HepG2 (cell line): Measurements from ENCODE around the gene FXR2. TPM values are rescaled to one million over a fixed set of nuclear protein-coding genes. Genes with fewer than 3 reads are reported as not detected.

Experiments used
- CC2D1A ChIP-seq: sonication (generic); formaldehyde crosslinking; IDR thresholded peaks from 2 replicates; pipeline ENCODE4 v1.8.1; 2023; ENCODE audit warnings: mild to moderate bottlenecking, missing genetic modification reagents
- HNRNPH1 ChIP-seq: fragments of 200-400 bp; formaldehyde crosslinking; optimal IDR thresholded peaks from 2 replicates; pipeline ENCODE3; 2017; ENCODE audit warnings: mild to moderate bottlenecking, low read depth, low read length
- ZBTB33 ChIP-seq: sonication (generic); formaldehyde crosslinking; IDR thresholded peaks from 2 replicates; pipeline ENCODE4 v1.4.0; 2020; ENCODE audit warnings: missing genetic modification reagents
- ZNF598 ChIP-seq: sonication (generic); formaldehyde crosslinking; IDR thresholded peaks from 2 replicates; pipeline ENCODE4 v1.5.1; 2020; ENCODE audit warnings: mild to moderate bottlenecking, missing genetic modification reagents, borderline replicate concordance
- ZNF772 ChIP-seq: sonication (generic); formaldehyde crosslinking; IDR thresholded peaks from 2 replicates; pipeline ENCODE4 v1.5.0; 2020; ENCODE audit warnings: mild to moderate bottlenecking, missing genetic modification reagents
- ZZZ3 ChIP-seq: sonication (generic); formaldehyde crosslinking; IDR thresholded peaks from 2 replicates; pipeline ENCODE4 v1.4.0; 2020; ENCODE audit warnings: missing genetic modification reagents, mild to moderate bottlenecking, borderline replicate concordance
- polyA plus RNA-seq, 8 experiments: library from polyadenylated mRNA; depleted of rRNA in 3 of 8; stranded (reverse) in 7 of 8; unstranded in 1 of 8; fragments of >200 nt; fragmentation: Illumina TruSeq in 4 of 8; extraction: Trizol in 4 of 8; gene quantifications; 2 replicates each; pipeline versions ENCODE4 v1.2.1 to v1.2.3, GENCODE V29; 2011 to 2016; ENCODE audit warnings: low read depth in 4 of 8, missing spikeins in 1 of 8, mixed read lengths in 1 of 8; ENCODE audit not compliant: insufficient read depth in 1 of 8
- total RNA-seq, 5 experiments: library from RNA; depleted of rRNA; stranded (reverse); fragments of >200 nt; fragmentation: Illumina TruSeq; extraction: Trizol; gene quantifications; 2 replicates each; pipeline ENCODE4 v1.2.3, GENCODE V29; 2016; ENCODE audit warnings: low read depth in 1 of 5
- TF ChIP-seq, protein P1 (sequence below): sonication (generic); formaldehyde crosslinking; IDR thresholded peaks from 2 replicates; pipeline ENCODE4 v1.5.1; 2020; ENCODE audit warnings: mild to moderate bottlenecking, missing genetic modification reagents, moderate library complexity
- TF ChIP-seq, protein P2 (sequence below): sonication (generic); formaldehyde crosslinking; IDR thresholded peaks from 2 replicates; pipeline ENCODE4 v1.4.0; 2020; ENCODE audit warnings: missing genetic modification reagents
- TF ChIP-seq, protein P3 (sequence below): IDR thresholded peaks from 2 replicates; pipeline ENCODE4 v1.6.1; 2016; ENCODE audit warnings: missing genetic modification reagents, missing compliant biosample characterization

The FXR2 gene
- total and polyA plus RNA-seq, 2 of the 13 experiments (the other 11 are each of a cell fraction or from before 2014, with no cell fraction given) = 20.9 to 24.4 TPM

- TF ChIP-seq, protein P1, sequence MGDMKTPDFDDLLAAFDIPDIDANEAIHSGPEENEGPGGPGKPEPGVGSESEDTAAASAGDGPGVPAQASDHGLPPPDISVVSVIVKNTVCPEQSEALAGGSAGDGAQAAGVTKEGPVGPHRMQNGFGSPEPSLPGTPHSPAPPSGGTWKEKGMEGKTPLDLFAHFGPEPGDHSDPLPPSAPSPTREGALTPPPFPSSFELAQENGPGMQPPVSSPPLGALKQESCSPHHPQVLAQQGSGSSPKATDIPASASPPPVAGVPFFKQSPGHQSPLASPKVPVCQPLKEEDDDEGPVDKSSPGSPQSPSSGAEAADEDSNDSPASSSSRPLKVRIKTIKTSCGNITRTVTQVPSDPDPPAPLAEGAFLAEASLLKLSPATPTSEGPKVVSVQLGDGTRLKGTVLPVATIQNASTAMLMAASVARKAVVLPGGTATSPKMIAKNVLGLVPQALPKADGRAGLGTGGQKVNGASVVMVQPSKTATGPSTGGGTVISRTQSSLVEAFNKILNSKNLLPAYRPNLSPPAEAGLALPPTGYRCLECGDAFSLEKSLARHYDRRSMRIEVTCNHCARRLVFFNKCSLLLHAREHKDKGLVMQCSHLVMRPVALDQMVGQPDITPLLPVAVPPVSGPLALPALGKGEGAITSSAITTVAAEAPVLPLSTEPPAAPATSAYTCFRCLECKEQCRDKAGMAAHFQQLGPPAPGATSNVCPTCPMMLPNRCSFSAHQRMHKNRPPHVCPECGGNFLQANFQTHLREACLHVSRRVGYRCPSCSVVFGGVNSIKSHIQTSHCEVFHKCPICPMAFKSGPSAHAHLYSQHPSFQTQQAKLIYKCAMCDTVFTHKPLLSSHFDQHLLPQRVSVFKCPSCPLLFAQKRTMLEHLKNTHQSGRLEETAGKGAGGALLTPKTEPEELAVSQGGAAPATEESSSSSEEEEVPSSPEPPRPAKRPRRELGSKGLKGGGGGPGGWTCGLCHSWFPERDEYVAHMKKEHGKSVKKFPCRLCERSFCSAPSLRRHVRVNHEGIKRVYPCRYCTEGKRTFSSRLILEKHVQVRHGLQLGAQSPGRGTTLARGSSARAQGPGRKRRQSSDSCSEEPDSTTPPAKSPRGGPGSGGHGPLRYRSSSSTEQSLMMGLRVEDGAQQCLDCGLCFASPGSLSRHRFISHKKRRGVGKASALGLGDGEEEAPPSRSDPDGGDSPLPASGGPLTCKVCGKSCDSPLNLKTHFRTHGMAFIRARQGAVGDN (CRISPR knock-in tag) = peak; percentile 39; the same call in 1 of the 2 replicates
- TF ChIP-seq HNRNPH1 = peak; percentile 39
- TF ChIP-seq ZNF772 (CRISPR knock-in tag) = no peak
- TF ChIP-seq, protein P2, sequence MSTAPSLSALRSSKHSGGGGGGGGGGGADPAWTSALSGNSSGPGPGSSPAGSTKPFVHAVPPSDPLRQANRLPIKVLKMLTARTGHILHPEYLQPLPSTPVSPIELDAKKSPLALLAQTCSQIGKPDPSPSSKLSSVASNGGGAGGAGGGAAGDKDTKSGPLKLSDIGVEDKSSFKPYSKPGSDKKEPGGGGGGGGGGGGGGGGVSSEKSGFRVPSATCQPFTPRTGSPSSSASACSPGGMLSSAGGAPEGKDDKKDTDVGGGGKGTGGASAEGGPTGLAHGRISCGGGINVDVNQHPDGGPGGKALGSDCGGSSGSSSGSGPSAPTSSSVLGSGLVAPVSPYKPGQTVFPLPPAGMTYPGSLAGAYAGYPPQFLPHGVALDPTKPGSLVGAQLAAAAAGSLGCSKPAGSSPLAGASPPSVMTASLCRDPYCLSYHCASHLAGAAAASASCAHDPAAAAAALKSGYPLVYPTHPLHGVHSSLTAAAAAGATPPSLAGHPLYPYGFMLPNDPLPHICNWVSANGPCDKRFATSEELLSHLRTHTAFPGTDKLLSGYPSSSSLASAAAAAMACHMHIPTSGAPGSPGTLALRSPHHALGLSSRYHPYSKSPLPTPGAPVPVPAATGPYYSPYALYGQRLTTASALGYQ = no peak
- TF ChIP-seq ZBTB33 = no peak
- no peak; the same call in 1 of the 2 replicates for TF ChIP-seq ZNF598 (CRISPR knock-in tag)
- no peak for TF ChIP-seq ZZZ3 (CRISPR knock-in tag)
- TF ChIP-seq CC2D1A = no peak
- TF ChIP-seq, protein P3, sequence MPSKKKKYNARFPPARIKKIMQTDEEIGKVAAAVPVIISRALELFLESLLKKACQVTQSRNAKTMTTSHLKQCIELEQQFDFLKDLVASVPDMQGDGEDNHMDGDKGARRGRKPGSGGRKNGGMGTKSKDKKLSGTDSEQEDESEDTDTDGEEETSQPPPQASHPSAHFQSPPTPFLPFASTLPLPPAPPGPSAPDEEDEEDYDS = no peak
- TF ChIP-seq, all 625 proteins: peak for 11
Observed at GRCh38 chr17:7579834-7580603, 34.7 kb downstream of the FXR2 start (continued).
